ENCODE results near the gene CGREF1.

CGREF1 gene

GRCh38 chr2:27091746-27092695, 26.9 kb downstream of the CGREF1 start:
- no peak overlapping the region for H3K27ac Mint-ChIP-seq
- peaks cover 22% of the 10 kb centered on the region for H3K4me1 Mint-ChIP-seq (ENCODE audit: low read depth)
- no peaks in the 10 kb centered on the region for H3K36me3 Mint-ChIP-seq (ENCODE audit: low read depth)
- no peaks in the 10 kb centered on the region for H3K27me3 Mint-ChIP-seq
- no peak for DNase-seq
- H3K9me3 Mint-ChIP-seq: no peaks in the 10 kb centered on the region
- no peak overlapping the region for H3K4me3 Mint-ChIP-seq

- DNase-seq: no peak
- Mint-ChIP-seq H3K4me3 (no peak overlapping the region), H3K27ac (no peak overlapping the region), H3K27me3 (no peaks in the 10 kb centered on the region), H3K9me3 (no peaks in the 10 kb centered on the region), H3K36me3 (ENCODE audit: low read depth) (no peaks in the 10 kb centered on the region), H3K4me1 (ENCODE audit: low read depth) (peaks cover 19% of the 10 kb centered on the region)
These were observed 29.6 kb downstream of the CGREF1 start for GRCh38 chr2:27089111-27089954.

- no peak for DNase-seq
- Mint-ChIP-seq H3K4me3 (no peak overlapping the region), H3K4me1 (ENCODE audit: low read depth) (peaks cover 19% of the 10 kb centered on the region), H3K27me3 (no peaks in the 10 kb centered on the region), H3K27ac (no peak overlapping the region), H3K36me3 (ENCODE audit: low read depth) (no peaks in the 10 kb centered on the region), H3K9me3 (no peaks in the 10 kb centered on the region)
These were observed 30.3 kb downstream of the CGREF1 start for GRCh38 chr2:27088634-27089033.

GRCh38 chr2:27087823-27088410, 31.0 kb downstream of the CGREF1 start:
- no peaks in the 10 kb centered on the region for H3K9me3 Mint-ChIP-seq
- no peak overlapping the region for H3K27ac Mint-ChIP-seq
- no peaks in the 10 kb centered on the region for H3K36me3 Mint-ChIP-seq (ENCODE audit: low read depth)
- no peaks in the 10 kb centered on the region for H3K27me3 Mint-ChIP-seq
- no peak for DNase-seq
- peak overlapping the region; percentile 84 for H3K4me3 Mint-ChIP-seq
- H3K4me1 Mint-ChIP-seq (ENCODE audit: low read depth): peaks cover 20% of the 10 kb centered on the region

GRCh38 chr2:27086724-27087593, 32.0 kb downstream of the CGREF1 start, which contains the start of gene KHK:
TSS of gene KHK (plus strand) at chr2:27086772. CDS start at chr2:27087260, 488 bp downstream.
- Mint-ChIP-seq H3K27ac (peak within 1 kb of the TSS; percentile 91), H3K36me3 (ENCODE audit: low read depth) (no peaks in the 10 kb centered on the region), H3K4me1 (ENCODE audit: low read depth) (peaks cover 20% of the 10 kb centered on the region), H3K27me3 (no peaks in the 10 kb centered on the region), H3K4me3 (peak within 1 kb of the TSS; percentile 84), H3K9me3 (no peaks in the 10 kb centered on the region)
- no peak for DNase-seq

- peaks cover 28% of the 10 kb centered on the region for H3K4me1 Mint-ChIP-seq (ENCODE audit: low read depth)
- no peaks in the 10 kb centered on the region for H3K9me3 Mint-ChIP-seq
- peak; percentile 100 for DNase-seq
- no peaks in the 10 kb centered on the region for H3K36me3 Mint-ChIP-seq (ENCODE audit: low read depth)
- H3K27me3 Mint-ChIP-seq: no peaks in the 10 kb centered on the region
- H3K27ac Mint-ChIP-seq: peak overlapping the region; percentile 91
- H3K4me3 Mint-ChIP-seq: peak overlapping the region; percentile 84
These were observed 32.7 kb downstream of the CGREF1 start for GRCh38 chr2:27086090-27086723.

GRCh38 chr2:27085673-27086089, 33.2 kb downstream of the CGREF1 start:
- Mint-ChIP-seq H3K4me1 (ENCODE audit: low read depth) (peaks cover 33% of the 10 kb centered on the region), H3K36me3 (ENCODE audit: low read depth) (no peaks in the 10 kb centered on the region), H3K27me3 (no peaks in the 10 kb centered on the region), H3K4me3 (peak overlapping the region; percentile 84), H3K27ac (peak overlapping the region; percentile 64), H3K9me3 (no peaks in the 10 kb centered on the region)
- peak; percentile 72 for DNase-seq

GRCh38 chr2:27085062-27085672, 33.8 kb downstream of the CGREF1 start:
- DNase-seq: no peak
- H3K36me3 Mint-ChIP-seq (ENCODE audit: low read depth): no peaks in the 10 kb centered on the region

GRCh38 chr2:27084297-27085061, 34.4 kb downstream of the CGREF1 start:
- Mint-ChIP-seq H3K36me3 (ENCODE audit: low read depth) (no peaks in the 10 kb centered on the region), H3K27ac (no peak overlapping the region), H3K27me3 (no peaks in the 10 kb centered on the region), H3K9me3 (no peaks in the 10 kb centered on the region), H3K4me3 (peak overlapping the region; percentile 84), H3K4me1 (ENCODE audit: low read depth) (peaks cover 39% of the 10 kb centered on the region)
- DNase-seq: no peak

More at GRCh38 chr2:27085062-27085672, 33.8 kb downstream of the CGREF1 start:
- Mint-ChIP-seq H3K4me1 (ENCODE audit: low read depth) (peaks cover 37% of the 10 kb centered on the region), H3K27ac (peak overlapping the region; percentile 64), H3K4me3 (peak overlapping the region; percentile 84), H3K27me3 (no peaks in the 10 kb centered on the region), H3K9me3 (no peaks in the 10 kb centered on the region)

GRCh38 chr2:27083410-27084296, 35.3 kb downstream of the CGREF1 start:
- no peak for DNase-seq
- Mint-ChIP-seq H3K9me3 (no peaks in the 10 kb centered on the region), H3K27ac (no peak overlapping the region), H3K4me3 (no peak overlapping the region), H3K36me3 (ENCODE audit: low read depth) (no peaks in the 10 kb centered on the region), H3K27me3 (no peaks in the 10 kb centered on the region), H3K4me1 (ENCODE audit: low read depth) (peaks cover 39% of the 10 kb centered on the region)

- Mint-ChIP-seq H3K36me3 (ENCODE audit: low read depth) (no peaks in the 10 kb centered on the region), H3K4me3 (no peak overlapping the region), H3K27me3 (no peaks in the 10 kb centered on the region), H3K9me3 (no peaks in the 10 kb centered on the region), H3K4me1 (ENCODE audit: low read depth) (peaks cover 39% of the 10 kb centered on the region), H3K27ac (no peak overlapping the region)
- DNase-seq: no peak
These were observed 36.0 kb downstream of the CGREF1 start for GRCh38 chr2:27082773-27083409.
